ENCODE results near the gene AIFM3.
A peak's percentile ranks its signal among the peaks of the same experiment; 100 is the strongest.

DNA sequence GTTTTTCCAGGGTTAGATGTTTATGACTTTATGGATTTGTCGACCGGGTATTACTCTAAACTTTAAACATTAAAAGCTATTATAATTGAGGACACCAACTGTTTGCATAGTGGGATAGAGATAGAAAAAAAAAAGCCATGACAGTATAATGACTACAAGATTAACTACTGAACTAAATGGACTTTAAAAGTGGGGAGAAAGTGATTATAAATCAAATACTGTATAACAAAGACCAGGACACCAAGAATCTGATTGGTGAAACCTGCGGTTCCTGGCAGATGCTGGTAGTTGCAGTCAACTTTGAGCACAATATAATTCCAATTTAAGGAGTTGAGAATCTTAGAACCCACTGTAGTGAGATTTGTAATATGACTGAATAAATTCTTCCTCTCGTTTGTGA, 47.3 kb upstream of the AIFM3 start:
- TF ChIP-seq, protein P1, sequence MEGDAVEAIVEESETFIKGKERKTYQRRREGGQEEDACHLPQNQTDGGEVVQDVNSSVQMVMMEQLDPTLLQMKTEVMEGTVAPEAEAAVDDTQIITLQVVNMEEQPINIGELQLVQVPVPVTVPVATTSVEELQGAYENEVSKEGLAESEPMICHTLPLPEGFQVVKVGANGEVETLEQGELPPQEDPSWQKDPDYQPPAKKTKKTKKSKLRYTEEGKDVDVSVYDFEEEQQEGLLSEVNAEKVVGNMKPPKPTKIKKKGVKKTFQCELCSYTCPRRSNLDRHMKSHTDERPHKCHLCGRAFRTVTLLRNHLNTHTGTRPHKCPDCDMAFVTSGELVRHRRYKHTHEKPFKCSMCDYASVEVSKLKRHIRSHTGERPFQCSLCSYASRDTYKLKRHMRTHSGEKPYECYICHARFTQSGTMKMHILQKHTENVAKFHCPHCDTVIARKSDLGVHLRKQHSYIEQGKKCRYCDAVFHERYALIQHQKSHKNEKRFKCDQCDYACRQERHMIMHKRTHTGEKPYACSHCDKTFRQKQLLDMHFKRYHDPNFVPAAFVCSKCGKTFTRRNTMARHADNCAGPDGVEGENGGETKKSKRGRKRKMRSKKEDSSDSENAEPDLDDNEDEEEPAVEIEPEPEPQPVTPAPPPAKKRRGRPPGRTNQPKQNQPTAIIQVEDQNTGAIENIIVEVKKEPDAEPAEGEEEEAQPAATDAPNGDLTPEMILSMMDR (IDR thresholded peaks at IDR 0.05), result no peak
- TF ChIP-seq POLR2AphosphoS5 (IDR thresholded peaks at IDR 0.05), result peak in 2 of 4 donors; percentile 46 to 63
